HEK293T (cell line): ENCODE measurements around the gene TRIL.

Source experiments
- BHLHE40 ChIP-seq: fragments of 450-650 bp; IDR thresholded peaks from 2 replicates; pipeline ENCODE4 v1.6.1; 2016; ENCODE audit warnings: mild to moderate bottlenecking, moderate library complexity, borderline replicate concordance
- ELF4 ChIP-seq: fragments of 450-650 bp; IDR thresholded peaks from 2 replicates; pipeline ENCODE4 v1.6.1; 2017; ENCODE audit warnings: antibody characterized with exemption
- FOXA1 ChIP-seq: fragments of 450-650 bp; IDR thresholded peaks from 2 replicates; pipeline ENCODE4 v1.6.1; 2016; ENCODE audit warnings: mild to moderate bottlenecking
- FOXK2 ChIP-seq: fragments of 450-650 bp; IDR thresholded peaks from 2 replicates; pipeline ENCODE4 v1.6.1; 2016; ENCODE audit warnings: mild to moderate bottlenecking
- FOXM1 ChIP-seq: fragments of 450-650 bp; IDR thresholded peaks from 2 replicates; pipeline ENCODE4 v1.6.1; 2017; ENCODE audit warnings: mild to moderate bottlenecking, borderline replicate concordance
- HDGF ChIP-seq: fragments of 450-650 bp; IDR thresholded peaks from 2 replicates; pipeline ENCODE4 v1.6.1; 2017; ENCODE audit warnings: antibody characterized with exemption, borderline replicate concordance
- L3MBTL2 ChIP-seq: fragments of 450-650 bp; conservative IDR thresholded peaks from 2 replicates; pipeline ENCODE4 v1.6.1; 2016; ENCODE audit warnings: mild to moderate bottlenecking
- NFRKB ChIP-seq: fragments of 450-650 bp; IDR thresholded peaks from 2 replicates; pipeline ENCODE4 v1.6.1; 2016; ENCODE audit warnings: mild to moderate bottlenecking, moderate library complexity
- PKNOX1 ChIP-seq: fragments of 450-650 bp; IDR thresholded peaks from 2 replicates; pipeline ENCODE4 v1.6.1; 2016
- SP1 ChIP-seq: fragments of 450-650 bp; IDR thresholded peaks from 2 replicates; pipeline ENCODE4 v1.6.1; 2017
- SUZ12 ChIP-seq: fragments of 450-650 bp; IDR thresholded peaks from 2 replicates; pipeline ENCODE4 v1.6.1; 2016; ENCODE audit warnings: mild to moderate bottlenecking
- ZNF384 ChIP-seq: fragments of 450-650 bp; IDR thresholded peaks from 2 replicates; pipeline ENCODE4 v1.6.1; 2016

GRCh38 chr7:28905464-28905863 lies 52.7 kb downstream of the TRIL start:
- TF ChIP-seq L3MBTL2 (no peak), SUZ12 (no peak), NFRKB (no peak), FOXK2 (no peak), FOXA1 (no peak), SP1 (no peak), ZNF384 (no peak), PKNOX1 (no peak), BHLHE40 (no peak), ELF4 (no peak), HDGF (no peak), FOXM1 (no peak)
